ENCODE results near the gene PGR.

Gene PGR

DNA sequence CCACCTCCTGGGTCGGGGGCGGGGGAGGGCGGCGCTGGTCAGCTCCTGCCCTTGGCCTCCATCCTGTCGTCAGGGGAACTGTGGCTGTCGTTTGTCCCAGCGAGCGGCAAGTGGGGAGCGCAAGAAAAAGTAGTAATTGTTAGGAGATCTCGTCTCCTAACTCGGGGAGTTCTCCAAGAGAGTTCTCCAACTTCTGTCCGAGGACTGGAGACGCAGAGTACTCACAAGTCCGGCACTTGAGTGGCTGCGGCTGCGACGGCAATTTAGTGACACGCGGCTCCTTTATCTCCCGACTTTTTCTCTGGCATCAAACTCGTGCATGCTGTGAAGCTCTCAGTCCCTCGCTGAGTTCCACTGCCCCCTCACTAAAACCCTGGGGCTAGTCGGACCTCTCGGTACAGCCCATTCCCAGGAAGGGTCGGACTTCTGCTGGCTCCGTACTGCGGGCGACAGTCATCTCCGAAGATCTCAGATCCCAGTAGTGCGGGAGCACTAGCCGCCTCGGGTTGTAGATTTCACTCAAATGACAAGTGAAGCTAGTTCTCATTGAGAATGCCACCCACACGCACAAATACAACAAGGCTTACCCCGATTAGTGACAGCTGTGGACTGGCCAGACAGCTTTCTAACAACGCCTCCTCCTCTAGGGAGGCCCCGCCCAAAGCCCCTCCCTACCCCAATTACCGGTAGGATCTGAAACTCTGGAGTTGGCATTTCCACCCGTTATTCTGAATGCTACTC lies at the start of gene PGR:
PGR (minus strand) TSS at position 611 of the 741 bp plus-strand sequence. CDS start 743 bp downstream, outside the sequence.
- DNase-seq (ENCODE audit: low read depth) = no peak

DNA sequence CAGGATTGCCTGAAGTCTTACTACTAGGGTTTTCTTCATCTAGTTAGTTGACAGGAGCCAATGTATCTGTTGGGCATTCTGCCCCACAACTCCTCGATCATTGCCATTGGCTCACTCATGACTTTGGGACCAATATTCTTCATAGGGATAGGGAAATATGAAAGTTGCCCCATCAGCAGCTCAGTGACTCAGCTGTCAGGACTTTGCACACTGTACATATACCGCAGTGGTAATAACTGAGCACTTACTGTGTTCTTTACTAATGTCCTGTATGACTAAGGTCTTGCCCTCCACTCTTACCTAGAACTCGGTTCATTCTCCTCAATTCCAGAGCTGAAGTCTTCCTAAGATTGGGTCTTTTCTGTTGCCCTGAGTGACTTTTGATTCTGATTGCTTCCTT lies 46.8 kb upstream of the PGR start:
- no peak for DNase-seq (ENCODE audit: low read depth)

DNA sequence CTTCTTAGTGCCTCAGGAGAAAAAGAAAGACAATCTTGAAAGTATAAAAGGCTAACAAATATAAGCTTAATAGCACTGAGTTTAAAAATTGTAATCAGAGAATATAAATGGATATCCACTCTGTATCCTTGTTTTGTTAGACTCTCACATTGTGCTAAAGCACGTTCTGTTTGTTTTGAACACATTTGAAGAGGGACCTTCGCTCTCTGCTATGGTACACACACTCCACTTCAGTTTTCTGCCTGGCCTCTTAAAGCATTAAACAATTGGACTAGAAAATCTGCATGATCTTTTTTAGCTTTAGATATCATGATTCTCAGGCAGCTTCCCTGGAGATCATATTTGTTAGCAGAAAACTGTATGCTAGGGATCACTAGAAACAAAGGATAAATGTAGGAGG lies 40.3 kb upstream of the PGR start:
- DNase-seq (ENCODE audit: low read depth) = no peak

DNA sequence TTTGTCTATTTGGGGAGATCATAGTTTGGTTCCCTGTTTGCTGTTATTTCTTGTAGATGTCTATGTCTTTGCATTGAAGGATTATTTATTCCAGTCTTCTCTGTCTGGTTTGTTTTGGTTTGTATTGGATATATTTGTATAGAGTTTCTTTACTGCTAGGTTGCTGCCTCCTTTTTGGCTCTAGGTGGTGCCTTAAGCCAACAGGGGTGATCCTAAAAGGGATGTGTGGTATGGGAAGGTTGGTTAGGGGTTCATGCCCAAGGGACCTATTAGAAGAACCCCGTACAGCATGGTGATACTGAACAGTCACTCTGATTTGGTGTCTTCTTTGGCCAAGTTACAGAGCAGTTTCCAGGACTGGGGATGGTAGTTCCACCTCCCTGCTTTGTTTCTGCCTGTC lies 36.4 kb upstream of the PGR start:
- DNase-seq (ENCODE audit: low read depth) = no peak

DNA sequence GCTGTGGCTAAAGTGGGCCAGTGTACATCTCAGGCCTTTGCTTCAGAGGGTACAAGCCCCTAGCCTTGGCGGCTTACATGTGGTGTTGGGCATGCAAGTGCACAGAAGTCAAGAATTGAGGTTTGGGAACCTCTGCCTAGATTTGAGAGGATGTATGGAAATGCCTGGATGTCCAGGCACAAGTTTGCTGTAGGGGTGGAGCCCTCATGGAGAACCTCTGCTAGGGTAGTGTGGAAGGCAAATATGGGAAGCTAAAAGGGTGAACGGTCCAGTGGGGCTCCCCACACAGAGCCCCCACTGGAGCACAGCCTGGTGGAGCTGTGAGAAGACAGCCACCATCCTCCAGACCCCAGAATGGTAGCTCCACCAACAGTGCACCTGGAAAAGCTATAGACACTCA lies 28.5 kb upstream of the PGR start:
- DNase-seq (ENCODE audit: low read depth) = no peak

DNA sequence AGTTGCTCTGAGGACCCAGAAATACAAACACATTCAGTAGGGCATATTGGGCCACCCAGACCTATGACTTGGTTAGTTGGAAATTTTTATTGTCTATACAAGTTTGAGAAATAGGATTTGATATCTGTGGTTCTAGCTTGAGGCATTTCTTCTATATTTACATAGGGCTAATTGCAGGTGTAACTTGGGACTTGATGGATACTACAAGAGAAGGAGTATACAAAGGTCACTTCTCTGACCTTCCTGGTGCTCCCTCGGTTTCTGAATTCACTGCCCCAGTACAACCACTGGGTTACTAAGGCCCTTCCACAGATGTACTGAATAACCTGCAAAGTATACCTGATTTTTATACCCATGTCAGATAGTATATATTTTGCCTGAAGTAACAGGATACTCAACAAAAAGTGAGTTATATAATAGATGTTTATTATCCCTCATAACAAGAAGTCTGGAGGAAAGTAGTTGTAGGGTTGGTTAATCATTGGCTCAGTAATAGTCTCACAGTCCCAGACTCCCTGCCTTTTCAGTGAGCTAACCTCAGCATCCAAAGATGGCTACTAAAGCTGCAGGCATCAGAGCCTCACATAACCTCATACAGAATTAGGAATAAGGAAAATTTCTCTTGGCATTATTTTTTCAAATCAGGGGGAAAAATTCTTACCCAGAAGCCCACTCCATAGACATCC lies 8.8 kb upstream of the PGR start:
- no peak for DNase-seq (ENCODE audit: low read depth)

DNA sequence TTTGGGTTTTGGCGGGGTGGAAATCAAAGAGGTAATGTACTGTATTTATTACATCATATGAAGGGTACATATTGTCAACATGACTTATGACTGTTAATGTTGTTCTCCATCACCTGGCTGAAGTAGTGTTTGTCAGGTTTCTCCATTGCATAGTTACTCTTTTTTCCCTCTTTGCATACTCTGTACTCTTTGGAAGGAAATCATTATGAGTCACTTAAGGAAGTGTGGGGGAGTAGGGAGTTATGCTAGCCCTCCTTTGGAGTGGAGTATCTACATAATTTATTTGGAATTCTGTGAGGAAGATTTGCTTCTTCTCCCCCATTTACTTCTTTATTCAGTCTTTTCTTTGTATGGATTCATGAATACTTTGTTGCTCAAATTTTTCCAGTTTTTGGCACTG lies 3.6 kb upstream of the PGR start:
- DNase-seq (ENCODE audit: low read depth) = no peak

DNA sequence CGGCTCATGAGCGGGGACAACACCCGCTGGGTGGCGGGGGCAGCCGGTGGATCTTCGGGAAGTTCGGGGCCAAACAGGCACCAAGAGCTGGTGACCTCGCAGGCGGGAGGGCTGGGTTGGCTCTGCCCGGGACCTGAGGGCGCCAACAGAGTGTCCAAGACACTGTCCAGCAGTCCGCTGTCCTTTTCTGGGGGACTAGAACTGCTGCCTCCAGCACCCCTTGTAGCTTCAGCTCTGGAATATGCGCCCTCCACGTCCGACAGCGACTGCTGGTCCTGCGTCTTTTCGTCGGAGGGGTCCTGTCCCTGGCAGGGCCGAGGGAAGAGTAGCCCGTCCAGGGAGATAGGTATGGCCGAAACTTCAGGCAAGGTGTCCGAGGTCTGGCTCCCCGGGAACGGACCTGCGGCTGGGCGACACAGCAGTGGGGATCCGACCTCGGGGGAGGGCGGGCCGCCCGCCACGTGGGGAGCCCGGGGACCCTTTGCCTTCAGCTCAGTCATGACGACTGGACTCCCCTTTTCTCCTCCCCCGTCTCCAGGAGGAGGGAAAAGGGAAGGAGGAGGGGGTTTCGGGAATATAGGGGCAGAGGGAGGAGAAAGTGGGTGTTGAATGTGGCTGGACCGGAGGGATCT lies 926 bp downstream of the PGR start:
- no peak for DNase-seq (ENCODE audit: low read depth)

DNA sequence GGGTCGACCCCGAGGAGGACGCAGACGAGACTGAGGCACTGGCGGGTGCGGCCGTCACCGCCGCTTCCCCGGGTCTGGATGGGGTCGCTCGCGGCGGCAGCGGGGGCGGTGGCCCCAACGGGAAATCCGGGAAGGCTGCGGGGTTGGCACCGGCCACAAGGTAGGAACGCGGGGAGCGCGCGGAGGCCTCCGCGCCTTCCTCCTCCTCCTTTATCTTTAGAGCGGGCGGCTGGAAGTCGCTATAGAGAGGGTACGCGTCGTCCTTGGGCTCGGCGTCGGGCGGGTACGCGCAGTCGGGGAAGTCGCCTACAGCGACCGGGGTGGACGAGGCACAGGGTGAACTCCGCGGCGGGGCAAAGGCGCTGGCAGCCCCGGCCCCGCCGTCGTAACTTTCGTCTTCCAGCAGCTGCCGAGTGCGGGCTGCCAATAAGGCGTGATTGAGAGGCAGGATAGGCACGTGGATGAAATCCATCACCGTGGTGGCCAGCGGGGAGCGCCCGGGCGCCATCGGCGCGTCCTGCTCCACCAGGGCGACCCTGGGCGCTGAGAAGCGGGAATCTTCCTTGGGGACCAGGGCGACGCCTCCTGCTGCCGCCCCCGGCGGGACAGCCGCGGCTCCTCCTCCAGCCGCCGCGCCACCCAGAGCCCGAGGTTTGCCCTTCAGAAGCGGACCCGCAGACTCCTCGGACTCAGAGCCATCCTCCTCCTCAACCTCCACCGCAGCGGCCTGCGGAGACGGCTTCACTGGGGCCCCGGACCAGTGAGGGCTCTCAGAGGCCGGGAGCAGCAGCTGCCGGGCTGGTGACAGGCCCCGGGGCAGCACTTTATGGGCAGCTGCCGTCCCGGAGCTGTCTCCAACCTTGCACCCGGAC lies 1.7 kb downstream of the PGR start:
- no peak for DNase-seq (ENCODE audit: low read depth)

DNA sequence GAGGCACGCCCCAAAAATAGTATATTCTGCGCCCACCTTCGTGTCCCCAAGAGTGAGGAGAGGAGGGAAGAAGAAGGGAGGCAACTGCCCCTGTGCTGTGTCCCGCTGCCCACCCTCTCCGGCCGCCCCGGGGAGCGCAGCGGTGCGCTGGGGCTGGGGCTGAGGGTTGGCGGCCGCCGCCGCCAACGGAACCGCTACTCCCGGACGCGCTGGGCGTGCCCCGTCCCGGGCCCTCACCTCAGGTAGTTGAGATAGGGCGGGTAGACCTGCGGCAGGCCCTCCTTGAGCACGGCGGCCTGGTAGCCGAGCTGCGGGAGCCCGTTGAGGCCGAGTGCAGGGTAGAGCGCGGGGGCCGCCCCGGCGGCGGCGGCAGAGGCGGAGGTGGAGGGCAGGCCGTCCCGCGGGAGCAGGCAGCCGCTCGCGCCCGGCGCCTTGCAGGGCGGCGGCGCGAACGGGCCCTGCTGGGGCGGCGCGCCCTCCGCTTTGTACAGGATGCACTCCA lies 2.4 kb downstream of the PGR start:
- DNase-seq (ENCODE audit: low read depth) = no peak

DNA sequence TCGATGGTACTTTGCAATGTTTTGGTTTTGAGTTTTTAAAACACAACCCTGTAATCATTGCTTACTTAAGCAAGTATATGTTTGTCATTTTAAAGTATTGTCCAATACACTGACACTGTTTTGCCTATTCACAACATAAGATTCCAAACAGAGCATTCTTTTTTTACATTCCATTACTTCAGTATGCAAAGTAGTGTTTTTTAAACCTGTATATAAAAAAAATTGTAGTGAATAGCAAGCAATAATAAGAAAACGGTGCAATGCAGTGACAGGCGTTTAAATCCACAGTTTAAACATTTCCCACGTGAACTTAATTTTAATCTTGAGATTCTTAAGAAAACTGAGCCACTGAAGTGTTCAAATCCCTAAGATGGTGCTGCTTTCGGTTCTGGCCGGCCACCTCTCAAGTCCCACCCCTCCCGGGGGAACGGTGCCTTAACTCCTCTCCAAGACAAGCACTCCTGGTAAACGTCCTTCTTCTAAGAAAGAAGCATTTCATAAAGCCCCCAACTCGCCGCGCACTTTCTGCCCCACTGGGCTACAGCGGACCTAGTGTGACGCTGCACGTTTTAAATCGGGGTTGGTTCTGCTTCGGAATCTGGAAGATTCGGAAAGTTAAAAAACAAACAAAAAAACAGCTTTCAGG lies 2.9 kb downstream of the PGR start:
- no peak for DNase-seq (ENCODE audit: low read depth)

DNA sequence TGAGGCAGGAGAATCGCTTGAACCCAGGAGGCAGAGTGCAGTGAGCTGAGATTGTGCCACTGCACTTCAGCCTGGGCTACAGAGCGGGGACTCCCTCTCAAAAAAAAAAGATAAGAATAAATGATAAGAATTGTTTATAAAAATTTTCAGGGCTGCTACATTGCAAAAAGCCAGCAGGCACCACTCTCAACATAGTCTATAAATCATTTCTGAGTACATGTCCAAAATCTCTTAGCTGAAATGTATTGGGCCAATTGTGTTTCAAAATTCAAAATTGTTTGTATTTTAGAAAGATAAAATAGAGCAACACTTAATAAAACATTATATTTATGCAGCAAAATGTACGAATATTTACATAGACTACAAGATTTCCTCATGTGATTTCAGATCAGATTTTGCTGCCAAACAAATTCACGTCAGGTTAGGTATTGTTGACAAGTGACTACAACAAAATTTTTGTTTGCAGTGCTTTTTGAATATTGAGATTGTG lies 13.9 kb downstream of the PGR start:
- no peak for DNase-seq (ENCODE audit: low read depth)

DNA sequence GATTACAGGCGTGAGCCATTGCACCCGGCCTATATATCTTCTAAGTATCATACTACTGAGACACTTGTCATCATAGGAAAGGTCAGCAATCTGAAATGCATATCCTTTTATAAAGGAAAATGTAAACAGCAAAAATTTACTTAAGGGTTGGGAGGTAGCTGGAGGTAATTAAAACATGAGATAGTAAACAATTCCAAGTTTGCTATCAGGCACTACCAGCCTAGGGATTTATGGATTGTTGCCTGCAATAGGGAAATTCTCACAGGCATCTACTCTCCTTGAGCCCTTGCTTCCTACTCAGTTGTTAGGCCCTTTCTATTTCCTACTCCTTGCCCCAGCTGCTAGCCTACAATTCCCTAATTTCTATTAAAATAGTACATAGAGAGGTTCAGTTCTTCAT lies 16.1 kb downstream of the PGR start:
- DNase-seq (ENCODE audit: low read depth) = no peak

DNA sequence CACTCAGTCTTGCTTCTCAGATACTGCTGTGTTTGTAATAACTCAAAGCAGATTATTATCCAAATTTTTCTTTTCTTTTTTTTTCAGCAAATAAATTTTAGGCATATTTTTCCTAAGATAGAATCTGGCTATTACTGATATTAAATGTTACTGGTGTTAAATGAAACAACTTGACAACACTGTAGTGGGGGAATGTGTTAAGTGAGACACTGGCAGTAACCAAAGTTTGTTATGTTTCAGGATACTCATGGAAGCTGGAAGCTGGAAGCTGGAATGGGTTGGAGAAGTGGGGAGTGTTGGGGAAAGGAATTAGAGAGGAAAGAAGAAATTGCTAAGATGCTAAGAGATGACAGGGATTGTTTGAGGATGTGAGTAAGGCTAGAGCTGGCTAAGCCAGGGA lies 24.9 kb downstream of the PGR start:
- DNase-seq (ENCODE audit: low read depth) = no peak

DNA sequence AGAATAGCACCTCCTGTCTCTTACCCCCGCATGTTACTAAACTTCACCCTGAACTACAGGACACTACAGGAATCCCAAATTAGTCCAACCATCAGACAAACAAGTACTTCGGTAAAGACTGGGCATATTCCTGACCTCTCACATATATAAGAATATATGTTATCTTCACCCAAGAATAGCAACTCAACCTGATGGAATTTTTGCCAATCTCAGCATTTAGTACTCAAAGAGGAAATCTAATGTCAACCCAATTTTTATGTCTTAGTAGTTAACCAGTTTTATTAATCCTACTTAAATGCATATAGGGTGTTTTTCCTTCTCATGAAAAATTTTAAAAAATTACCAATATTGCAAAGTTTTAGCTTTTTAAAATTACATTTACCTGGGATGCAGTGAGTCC lies 26.2 kb downstream of the PGR start:
- DNase-seq (ENCODE audit: low read depth) = no peak

DNA sequence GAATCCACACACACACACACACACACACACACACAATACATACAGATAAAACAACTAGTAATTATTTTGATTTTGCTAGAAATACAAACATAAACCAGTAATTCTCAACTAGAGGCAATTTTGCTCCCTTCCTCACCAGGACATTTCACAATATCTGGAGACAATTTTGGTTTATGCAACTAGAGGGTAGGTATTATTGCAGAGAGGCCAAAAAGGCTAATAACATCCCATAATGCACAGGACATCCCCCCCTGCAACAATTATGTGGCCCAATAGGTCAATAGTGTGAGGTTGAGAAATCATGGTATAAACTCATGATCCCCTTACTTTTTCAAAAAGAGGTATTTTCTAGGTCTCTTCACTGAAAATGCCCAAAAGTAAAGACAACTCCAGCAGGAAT lies 29.0 kb downstream of the PGR start:
- DNase-seq (ENCODE audit: low read depth) = no peak

DNA sequence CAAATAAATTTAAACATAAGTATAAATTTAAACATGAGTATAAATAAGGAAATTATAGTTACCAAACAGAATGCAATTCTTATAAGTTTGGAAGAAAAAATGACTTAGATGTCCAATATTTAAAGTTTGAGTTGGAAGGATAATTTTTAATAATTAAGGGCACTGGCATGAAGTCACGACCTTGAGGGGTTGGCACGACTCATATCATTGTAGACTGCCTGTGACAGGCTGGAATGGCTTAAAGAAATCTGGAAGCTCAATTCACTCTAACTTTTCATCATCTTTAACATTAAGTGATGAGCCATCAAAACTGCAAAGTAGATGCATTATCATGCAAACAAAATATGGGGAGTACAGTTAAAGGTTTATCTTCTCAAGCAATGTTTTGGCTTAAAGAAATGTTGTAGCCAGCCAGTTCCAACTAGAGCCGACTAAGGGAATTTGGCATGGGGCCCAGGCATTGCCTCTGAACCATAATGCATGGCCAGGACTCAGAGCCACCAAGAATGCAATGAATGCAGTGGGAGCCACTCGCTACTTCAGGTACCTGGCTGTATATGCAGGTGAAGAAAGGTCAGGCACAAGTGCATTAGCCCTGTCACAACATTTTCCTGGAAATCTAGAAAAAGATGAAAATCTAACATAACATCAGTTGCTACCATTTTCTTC lies 33.4 kb downstream of the PGR start:
- no peak for DNase-seq (ENCODE audit: low read depth)

DNA sequence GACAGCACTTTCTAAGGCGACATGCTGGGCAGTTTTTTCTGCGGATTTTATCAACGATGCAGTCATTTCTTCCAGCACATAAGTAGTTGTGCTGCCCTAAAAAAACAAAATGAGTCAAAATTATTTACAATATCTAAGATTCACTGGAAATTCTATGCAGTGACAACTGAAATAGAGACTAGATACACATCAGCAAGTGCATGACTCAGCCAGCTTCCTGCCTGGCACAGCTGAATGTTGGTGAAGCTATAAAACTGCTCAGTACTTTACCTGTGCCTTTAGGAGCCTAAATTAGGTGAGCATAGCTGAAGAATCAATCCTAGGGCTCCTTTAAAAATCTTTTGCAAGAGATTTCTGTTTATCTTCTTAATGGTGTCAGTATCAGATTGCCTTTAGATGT lies 37.8 kb downstream of the PGR start:
- DNase-seq (ENCODE audit: low read depth) = no peak

DNA sequence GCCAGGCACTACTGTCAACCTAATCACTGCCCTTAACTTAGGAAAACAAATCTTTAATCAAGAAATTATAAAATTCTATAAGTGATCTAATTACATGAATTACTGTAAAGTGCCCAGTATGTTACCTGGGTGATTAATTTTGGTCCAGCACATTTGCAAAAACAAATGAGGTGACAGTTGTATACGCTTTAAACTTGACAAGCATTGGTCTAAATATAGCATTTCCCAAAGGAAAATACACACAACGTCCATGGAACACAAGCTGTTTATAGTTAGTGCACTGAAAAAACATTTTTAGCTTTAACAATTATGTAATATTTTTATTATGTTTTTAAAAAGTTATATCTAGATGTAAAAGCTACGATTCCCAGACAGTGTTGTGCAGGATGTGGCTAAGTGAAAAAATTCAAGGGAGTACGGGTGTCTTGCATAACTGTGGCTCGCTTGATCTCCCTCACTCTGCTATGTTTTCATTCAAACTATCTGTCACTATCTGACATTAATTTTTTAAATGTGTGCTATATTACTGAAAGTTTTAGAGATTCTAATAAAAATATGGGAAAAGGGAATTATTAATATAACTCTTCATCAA lies 38.8 kb downstream of the PGR start:
- no peak for DNase-seq (ENCODE audit: low read depth)

DNA sequence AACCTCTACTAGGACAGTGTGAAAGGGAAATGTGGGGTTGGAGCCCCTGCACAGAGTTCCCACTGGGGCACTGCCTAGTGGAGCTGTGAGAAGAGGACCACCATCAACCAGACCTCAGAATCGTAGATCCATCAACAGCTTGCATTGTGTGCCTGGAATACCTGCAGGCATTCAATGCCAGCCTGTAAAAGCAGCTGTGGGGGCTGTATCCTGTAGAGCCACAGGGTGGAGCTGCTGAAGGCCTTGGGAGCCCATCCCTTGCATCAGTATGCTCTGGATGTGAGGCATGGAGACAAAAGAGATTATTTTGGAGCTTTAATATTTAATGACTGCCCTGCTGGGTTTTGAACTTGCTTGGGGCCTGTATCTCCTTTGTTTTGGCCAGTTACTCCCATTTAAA lies 46.3 kb downstream of the PGR start:
- DNase-seq (ENCODE audit: low read depth) = no peak

DNA sequence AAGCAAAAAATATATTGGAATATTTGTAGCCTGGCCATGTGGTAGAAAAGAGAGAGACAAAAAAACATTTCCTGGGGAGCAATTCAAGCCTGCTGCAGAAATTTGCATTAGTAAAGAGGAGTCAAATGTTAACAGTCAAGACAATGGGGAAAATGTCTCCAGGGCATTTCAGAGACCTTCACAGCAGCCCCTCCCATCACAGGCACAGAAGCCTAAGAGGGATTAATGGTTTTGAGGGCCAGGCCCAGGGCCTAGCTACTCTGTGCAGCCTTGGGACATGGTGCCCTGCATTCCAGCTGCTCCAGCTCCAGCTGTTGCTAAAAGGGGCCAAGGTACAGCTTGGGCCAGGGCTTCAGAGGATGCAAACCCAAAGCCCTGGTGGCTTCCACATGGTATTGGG lies 46.8 kb downstream of the PGR start:
- no peak for DNase-seq (ENCODE audit: low read depth)
